CD14-positive monocyte (primary cell): ENCODE measurements around the gene COBLL1. TPM values are rescaled to one million over a fixed set of nuclear protein-coding genes. Genes with fewer than 3 reads are reported as not detected.

Source experiments
- DNase-seq, 3 donors: peaks; one replicate each; pipeline ENCODE4 v3.0.0-alpha.2; 2011 to 2022
- H2AFZ ChIP-seq: 2 replicates; pipeline ENCODE4 v1.6.0; 2012; ENCODE audit warnings: mild to moderate bottlenecking, low read depth, low read length, inconsistent platforms; ENCODE audit not compliant: insufficient read depth, poor library complexity, severe bottlenecking
- H3K27ac ChIP-seq, 2 donors: 1 replicate in 1 of 2; 2 replicates in 1 of 2; pipeline ENCODE4 v1.5.1; 2012 to 2013; ENCODE audit warnings: low read length in 2 of 2, control low read depth in 1 of 2, inconsistent platforms in 1 of 2, low read depth in 1 of 2, mild to moderate bottlenecking in 1 of 2
- H3K27me3 ChIP-seq, 2 donors: one replicate each; pipeline versions ENCODE4 v1.6.0 to v1.6.1; 2011 to 2013; ENCODE audit warnings: low read length in 2 of 2; ENCODE audit not compliant: control insufficient read depth in 2 of 2, insufficient read depth in 2 of 2
- H3K36me3 ChIP-seq, 2 donors: replicated peaks in 1 of 2; 1 replicate in 1 of 2; 2 replicates in 1 of 2; pipeline versions ENCODE4 v1.5.1 to v1.6.1; 2012 to 2013; ENCODE audit warnings: low read length in 2 of 2, control low read depth in 1 of 2, inconsistent platforms in 1 of 2, mild to moderate bottlenecking in 1 of 2; ENCODE audit not compliant: insufficient read depth in 2 of 2, control insufficient read depth in 1 of 2
- H3K4me1 ChIP-seq, 2 donors: 1 replicate in 1 of 2; 2 replicates in 1 of 2; pipeline versions ENCODE4 v1.5.1 to v1.6.1; 2012 to 2013; ENCODE audit warnings: low read length in 2 of 2, control low read depth in 1 of 2, inconsistent platforms in 1 of 2, mild to moderate bottlenecking in 1 of 2, moderate library complexity in 1 of 2; ENCODE audit not compliant: insufficient read depth in 2 of 2, control insufficient read depth in 1 of 2
- H3K4me2 ChIP-seq: replicated peaks from 2 replicates; pipeline ENCODE3; 2012; ENCODE audit warnings: low read length, moderate library complexity, mild to moderate bottlenecking; ENCODE audit not compliant: poor library complexity, severe bottlenecking; ENCODE audit errors: extremely low read depth
- H3K4me3 ChIP-seq, 3 experiments: fragments of 200-600 bp in 1 of 3; sonication (generic) in 1 of 3; replicated peaks in 1 of 3; 1 replicate in 2 of 3; 2 replicates in 1 of 3; pipeline ENCODE4 v1.5.1; 2011 to 2013; ENCODE audit warnings: low read length in 3 of 3, mild to moderate bottlenecking in 3 of 3, control low read depth in 2 of 3, low read depth in 2 of 3, inconsistent platforms in 1 of 3, moderate library complexity in 1 of 3
- H3K79me2 ChIP-seq: 2 replicates; pipeline ENCODE4 v1.6.0; 2012; ENCODE audit warnings: mild to moderate bottlenecking, control low read depth, inconsistent platforms, low read length, moderate library complexity; ENCODE audit not compliant: insufficient read depth
- H3K9ac ChIP-seq: 2 replicates; pipeline ENCODE4 v1.6.0; 2017; ENCODE audit warnings: low read length, mild to moderate bottlenecking; ENCODE audit not compliant: insufficient read depth, poor library complexity, severe bottlenecking
- H3K9me3 ChIP-seq, 2 donors: replicated peaks in 1 of 2; 1 replicate in 1 of 2; 2 replicates in 1 of 2; pipeline versions ENCODE4 v1.5.1 to v1.6.1; 2012 to 2013; ENCODE audit warnings: low read length in 2 of 2, control low read depth in 1 of 2; ENCODE audit not compliant: control insufficient read depth in 1 of 2, insufficient read depth in 1 of 2
- H4K20me1 ChIP-seq: 2 replicates; pipeline ENCODE4 v1.6.0; 2012; ENCODE audit warnings: mild to moderate bottlenecking, low read length, control low read depth, moderate library complexity; ENCODE audit not compliant: insufficient read depth
- H3K27ac Mint-ChIP-seq, 7 donors: one replicate each; pipeline ENCODE4 v1.8.0; 2020; ENCODE audit warnings: mild to moderate bottlenecking in 7 of 7, mixed read lengths in 7 of 7, moderate library complexity in 6 of 7, inconsistent platforms in 2 of 7
- H3K27me3 Mint-ChIP-seq, 3 donors: one replicate each; pipeline ENCODE4 v1.8.0; 2021 to 2022; ENCODE audit warnings: low read depth in 3 of 3, mild to moderate bottlenecking in 3 of 3, mixed read lengths in 3 of 3, moderate library complexity in 3 of 3, inconsistent platforms in 1 of 3
- H3K36me3 Mint-ChIP-seq, 2 donors: one replicate each; pipeline ENCODE4 v1.8.0; 2020; ENCODE audit warnings: mixed read lengths in 2 of 2, inconsistent platforms in 1 of 2, mild to moderate bottlenecking in 1 of 2
- H3K4me1 Mint-ChIP-seq: one replicate; pipeline ENCODE4 v1.8.0; 2020; ENCODE audit warnings: mild to moderate bottlenecking, mixed read lengths
- H3K4me3 Mint-ChIP-seq, 2 donors: one replicate each; pipeline ENCODE4 v1.8.0; 2020; ENCODE audit warnings: mild to moderate bottlenecking in 2 of 2, mixed read lengths in 2 of 2, moderate library complexity in 1 of 2
- H3K9me3 Mint-ChIP-seq, 7 donors: one replicate each; pipeline ENCODE4 v1.8.0; 2020 to 2022; ENCODE audit warnings: mixed read lengths in 7 of 7, mild to moderate bottlenecking in 6 of 7, moderate library complexity in 6 of 7, inconsistent platforms in 2 of 7
- CTCF ChIP-seq: fragments of 200-600 bp; IDR thresholded peaks from one replicate; pipeline ENCODE4 v1.8.0; 2022; ENCODE audit warnings: antibody characterized with exemption, mild to moderate bottlenecking
- WGBS: methylation state at CpG from one replicate; pipeline ENCODE4 v1.1.5; 2013; ENCODE audit warnings: missing lambda C conversion rate; ENCODE audit not compliant: insufficient coverage; 5-methylcytosine and 5-hydroxymethylcytosine counted together
- intact Hi-C, 2 donors: fragments of 100-400 bp; cut with micrococcal nuclease; formaldehyde crosslinking; loops; one replicate each; pipeline versions ENCODE4 v1.15.0 to v1.15.1; 2023
- polyA plus RNA-seq, 3 donors: library from polyadenylated mRNA; depleted of rRNA in 1 of 3; unstranded in 2 of 3; stranded (reverse) in 1 of 3; fragments of 300-500 nt in 2 of 3; fragments of >200 nt in 1 of 3; fragmentation: Illumina TruSeq in 2 of 3; gene quantifications; 1 replicate in 2 of 3; 2 replicates in 1 of 3; pipeline ENCODE4 v1.2.3, GENCODE V29; 2012 to 2021

The COBLL1 gene
- polyA plus RNA-seq, 3 donors, result 0.18 to 0.54 (median 0.24) TPM

- no peak overlapping the region for H3K4me3 Mint-ChIP-seq
- no peaks in the 10 kb centered on the region for H3K36me3 ChIP-seq
- no peaks in the 10 kb centered on the region for H3K27me3 Mint-ChIP-seq
- DNase-seq, result no peak
- 100% methylated on average over 1 of the region's 1 CpG for WGBS
- H3K9me3 ChIP-seq, result no peaks in the 10 kb centered on the region
- no peak overlapping the region for H3K27ac Mint-ChIP-seq
- intact Hi-C loops, result no loop called here
- H3K9ac ChIP-seq, result no peak overlapping the region
- H3K4me3 ChIP-seq, result no peak overlapping the region
- H3K27ac ChIP-seq, result no peak overlapping the region
- no peaks in the 10 kb centered on the region for H4K20me1 ChIP-seq
- no peaks in the 10 kb centered on the region for H3K27me3 ChIP-seq
- H3K4me2 ChIP-seq, result no peak overlapping the region
- H3K79me2 ChIP-seq, result no peaks in the 10 kb centered on the region
- no peaks in the 10 kb centered on the region for H3K4me1 ChIP-seq
- no peak overlapping the region for H2AFZ ChIP-seq
- no peaks in the 10 kb centered on the region for H3K36me3 Mint-ChIP-seq
- H3K4me1 Mint-ChIP-seq, result peaks cover 6% of the 10 kb centered on the region
- TF ChIP-seq CTCF, result no peak
- no peaks in the 10 kb centered on the region for H3K9me3 Mint-ChIP-seq
Measured at GRCh38 chr2:164777847-164778461, 63.7 kb downstream of the COBLL1 start.

GRCh38 chr2:164773635-164774034, 68.0 kb downstream of the COBLL1 start:
- H3K27me3 ChIP-seq, result no peaks in the 10 kb centered on the region
- H3K27ac ChIP-seq, result no peak overlapping the region
- H3K9me3 Mint-ChIP-seq, result no peaks in the 10 kb centered on the region
- H3K36me3 Mint-ChIP-seq, result no peaks in the 10 kb centered on the region
- no peaks in the 10 kb centered on the region for H4K20me1 ChIP-seq
- H3K4me3 ChIP-seq, result no peak overlapping the region
- no peak for DNase-seq
- H2AFZ ChIP-seq, result no peak overlapping the region
- no peak overlapping the region for H3K4me3 Mint-ChIP-seq
- H3K27me3 Mint-ChIP-seq, result no peaks in the 10 kb centered on the region
- H3K4me2 ChIP-seq, result no peak overlapping the region
- H3K4me1 Mint-ChIP-seq, result peaks cover 1% of the 10 kb centered on the region
- H3K9me3 ChIP-seq, result no peaks in the 10 kb centered on the region
- H3K4me1 ChIP-seq, result no peaks in the 10 kb centered on the region
- no peaks in the 10 kb centered on the region for H3K36me3 ChIP-seq
- TF ChIP-seq CTCF, result no peak
- H3K9ac ChIP-seq, result no peak overlapping the region
- H3K79me2 ChIP-seq, result no peaks in the 10 kb centered on the region
- intact Hi-C loops, result no loop called here
- WGBS, result no CpG with 5 or more reads among the region's 3 CpGs
- no peak overlapping the region for H3K27ac Mint-ChIP-seq
